ENCODE data around the gene XDH. TPM values are rescaled to one million over a fixed set of nuclear protein-coding genes. Genes with fewer than 3 reads are reported as not detected.

Gene XDH
- total RNA-seq = 0.05 TPM
- long read RNA-seq = 0 reads

DNA sequence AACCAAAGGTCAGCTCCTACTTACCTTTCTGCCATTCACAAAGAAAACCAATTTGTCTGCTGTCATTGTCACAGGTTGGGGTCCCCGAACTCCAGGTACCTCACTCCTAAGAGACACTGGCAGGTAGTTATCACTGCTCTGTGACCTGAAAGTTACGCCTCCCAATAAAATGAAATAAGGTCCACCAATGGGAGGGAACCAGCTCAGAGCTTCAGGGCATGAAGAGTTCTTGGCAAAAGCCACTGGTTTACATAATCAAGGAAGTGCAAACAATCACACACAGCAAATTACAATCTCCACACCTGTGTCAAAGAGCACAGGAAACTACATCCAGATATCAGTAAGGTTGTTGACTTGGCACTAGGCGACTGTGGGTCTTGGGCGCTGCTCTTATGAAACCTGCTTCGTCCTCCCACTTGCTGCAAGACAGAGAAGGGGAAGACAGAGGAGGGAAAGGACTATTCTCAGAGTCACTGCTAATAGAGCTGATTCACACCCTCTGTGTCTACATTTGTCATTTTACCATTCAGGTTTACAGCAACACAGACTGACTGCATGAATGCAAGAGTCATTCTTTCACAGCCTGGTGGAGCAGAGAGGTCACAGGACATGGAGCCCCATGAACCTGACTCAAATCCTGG, at the start of gene XDH:
Gene XDH, minus strand, starts transcription at position 142 of the 641 bp plus-strand sequence. Its CDS starts 76 bp downstream, at position 66.
- intact Hi-C loops (cut with micrococcal nuclease) = no loop called here
- DNase-seq = no peak
- TF ChIP-seq, protein P1, sequence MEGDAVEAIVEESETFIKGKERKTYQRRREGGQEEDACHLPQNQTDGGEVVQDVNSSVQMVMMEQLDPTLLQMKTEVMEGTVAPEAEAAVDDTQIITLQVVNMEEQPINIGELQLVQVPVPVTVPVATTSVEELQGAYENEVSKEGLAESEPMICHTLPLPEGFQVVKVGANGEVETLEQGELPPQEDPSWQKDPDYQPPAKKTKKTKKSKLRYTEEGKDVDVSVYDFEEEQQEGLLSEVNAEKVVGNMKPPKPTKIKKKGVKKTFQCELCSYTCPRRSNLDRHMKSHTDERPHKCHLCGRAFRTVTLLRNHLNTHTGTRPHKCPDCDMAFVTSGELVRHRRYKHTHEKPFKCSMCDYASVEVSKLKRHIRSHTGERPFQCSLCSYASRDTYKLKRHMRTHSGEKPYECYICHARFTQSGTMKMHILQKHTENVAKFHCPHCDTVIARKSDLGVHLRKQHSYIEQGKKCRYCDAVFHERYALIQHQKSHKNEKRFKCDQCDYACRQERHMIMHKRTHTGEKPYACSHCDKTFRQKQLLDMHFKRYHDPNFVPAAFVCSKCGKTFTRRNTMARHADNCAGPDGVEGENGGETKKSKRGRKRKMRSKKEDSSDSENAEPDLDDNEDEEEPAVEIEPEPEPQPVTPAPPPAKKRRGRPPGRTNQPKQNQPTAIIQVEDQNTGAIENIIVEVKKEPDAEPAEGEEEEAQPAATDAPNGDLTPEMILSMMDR (IDR thresholded peaks at IDR 0.05; ENCODE audit: borderline replicate concordance) = no peak
- Histone ChIP-seq H3K27ac (replicated peaks) (no peak within 1 kb of the TSS), H3K4me1 (peaks cover 4% of the 10 kb centered on the region), H3K36me3 (no peaks in the 10 kb centered on the region), H3K27me3 (ENCODE audit: low read depth) (no peaks in the 10 kb centered on the region), H3K4me3 (no peak within 1 kb of the TSS), H3K9me3 (replicated peaks) (peaks cover 20% of the 10 kb centered on the region)

- no peak for DNase-seq
- no peaks in the 10 kb centered on the region for H3K36me3 ChIP-seq
- intact Hi-C loops (cut with micrococcal nuclease) = no loop called here
- H3K4me3 ChIP-seq = no peak overlapping the region
- no peaks in the 10 kb centered on the region for H3K4me1 ChIP-seq
- no peak overlapping the region for H3K27ac ChIP-seq (replicated peaks)
- peaks cover 5% of the 10 kb centered on the region for H3K27me3 ChIP-seq (ENCODE audit: low read depth)
- TF ChIP-seq, protein P1 (IDR thresholded peaks at IDR 0.05; ENCODE audit: borderline replicate concordance) = no peak
- H3K9me3 ChIP-seq (replicated peaks) = peaks cover 42% of the 10 kb centered on the region
These were observed 43.1 kb upstream of the XDH start for GRCh38 chr2:31457651-31458050.

DNA sequence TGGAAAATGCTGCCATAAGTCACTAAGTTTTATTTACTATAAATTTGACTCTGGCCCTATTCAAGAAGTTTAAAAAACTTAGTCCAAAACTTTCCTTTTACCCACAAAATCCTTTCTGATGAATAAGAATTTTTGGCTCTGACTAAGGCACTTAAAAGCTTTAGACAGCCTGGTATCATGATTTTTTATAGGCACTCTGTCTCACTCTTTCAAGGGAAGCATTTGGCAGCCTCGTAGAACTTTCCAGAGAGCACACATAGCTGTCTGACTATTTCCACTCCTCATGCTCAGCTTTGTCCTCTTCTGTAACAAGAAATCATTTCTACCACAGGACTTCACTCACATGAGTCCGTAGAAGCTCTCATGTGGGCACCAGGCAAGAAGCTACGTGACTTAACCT, 32.3 kb upstream of the XDH start:
- H3K27ac ChIP-seq (replicated peaks) = no peak overlapping the region
- H3K4me3 ChIP-seq = no peak overlapping the region
- DNase-seq = no peak
- TF ChIP-seq, protein P1 (IDR thresholded peaks at IDR 0.05; ENCODE audit: borderline replicate concordance) = no peak
- peaks cover 6% of the 10 kb centered on the region for H3K27me3 ChIP-seq (ENCODE audit: low read depth)
- H3K36me3 ChIP-seq = no peaks in the 10 kb centered on the region
- H3K9me3 ChIP-seq (replicated peaks) = peaks cover 25% of the 10 kb centered on the region
- no peaks in the 10 kb centered on the region for H3K4me1 ChIP-seq
- intact Hi-C loops (cut with micrococcal nuclease) = no loop called here

GRCh38 chr2:31442376-31442775, 27.8 kb upstream of the XDH start:
- Histone ChIP-seq H3K27ac (replicated peaks) (no peak overlapping the region), H3K36me3 (no peaks in the 10 kb centered on the region), H3K4me3 (no peak overlapping the region), H3K27me3 (ENCODE audit: low read depth) (no peaks in the 10 kb centered on the region), H3K4me1 (no peaks in the 10 kb centered on the region), H3K9me3 (replicated peaks) (peaks cover 12% of the 10 kb centered on the region)
- TF ChIP-seq, protein P1 (IDR thresholded peaks at IDR 0.05; ENCODE audit: borderline replicate concordance) = no peak
- no peak for DNase-seq
- intact Hi-C loops (cut with micrococcal nuclease) = no loop called here

DNA sequence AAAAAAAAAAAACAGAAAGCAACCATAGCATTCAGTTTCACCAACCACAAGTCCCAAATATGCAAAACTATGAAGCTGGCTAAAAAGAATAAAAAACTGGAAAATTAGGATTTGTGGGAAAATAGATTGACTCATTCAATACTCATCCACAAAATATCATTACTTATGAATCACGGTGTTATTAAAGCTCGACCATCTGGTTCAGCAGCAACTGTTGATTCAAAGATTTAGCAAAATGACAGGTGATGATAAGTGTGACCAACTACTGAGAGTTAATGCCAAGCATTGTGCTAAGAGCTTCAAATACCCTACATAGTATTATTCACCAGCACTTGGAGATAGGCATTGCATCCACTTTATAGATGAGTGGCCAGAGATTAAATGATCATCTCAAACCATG, 26.2 kb upstream of the XDH start:
- H3K27ac ChIP-seq (replicated peaks) = no peak overlapping the region
- no peaks in the 10 kb centered on the region for H3K36me3 ChIP-seq
- intact Hi-C loops (cut with micrococcal nuclease) = no loop called here
- H3K27me3 ChIP-seq (ENCODE audit: low read depth) = no peaks in the 10 kb centered on the region
- no peaks in the 10 kb centered on the region for H3K4me1 ChIP-seq
- DNase-seq = no peak
- TF ChIP-seq, protein P1 (IDR thresholded peaks at IDR 0.05; ENCODE audit: borderline replicate concordance) = no peak
- no peak overlapping the region for H3K4me3 ChIP-seq
- H3K9me3 ChIP-seq (replicated peaks) = peaks cover 12% of the 10 kb centered on the region
